AG04450 (cell line): ENCODE results near the gene YIPF4. TPM values are rescaled to one million over a fixed set of nuclear protein-coding genes. Genes with fewer than 3 reads are reported as not detected.
"Not testable (repeated sequence)": the region's sequence is repeated elsewhere in the genome, so short reads cannot be mapped to it uniquely, and the experiment has no call there.

Experiments
- CTCF ChIA-PET: fragments of 300-600, 350-600 bp; formaldehyde crosslinking; extraction: SDS; loops from one replicate; lab custom pipeline; 2022; ENCODE audit warnings: antibody characterized with exemption, inconsistent platforms; lab: Charles Lee
- POLR2A ChIA-PET: fragments of 350-600 bp; formaldehyde crosslinking; extraction: SDS; loops from one replicate; lab custom pipeline; 2021; ENCODE audit warnings: antibody characterized with exemption, inconsistent platforms; lab: Yijun Ruan, JAX
- DNase-seq: peaks from one replicate; pipeline ENCODE4 v3.0.0-alpha.2; 2011; ENCODE audit warnings: low read depth, low spot score
- H3K27ac ChIP-seq: one replicate; pipeline ENCODE4 v1.5.1; 2012; ENCODE audit warnings: low read depth, low read length, control low read depth
- H3K27me3 ChIP-seq: one replicate; pipeline ENCODE4 v1.6.0; 2012; ENCODE audit warnings: low read length; ENCODE audit not compliant: control insufficient read depth, insufficient read depth
- H3K4me3 ChIP-seq: 2 replicates; pipeline ENCODE4 v1.5.1; 2011; ENCODE audit warnings: mild to moderate bottlenecking, low read depth, low read length, control low read depth
- H3K9me3 ChIP-seq: 2 replicates; pipeline ENCODE4 v1.5.1; 2012; ENCODE audit warnings: low read length; ENCODE audit not compliant: control insufficient read depth, insufficient read depth
- CTCF ChIP-seq: IDR thresholded peaks from 2 replicates; pipeline ENCODE4 v1.5.1; 2011; ENCODE audit warnings: low read depth, low read length, control low read depth, inconsistent platforms
- polyA plus RNA-seq: library from polyadenylated mRNA; depleted of rRNA; stranded (reverse); fragments of >200 nt; gene quantifications from 2 replicates; pipeline ENCODE4 v1.2.3, GENCODE V29; 2011

The YIPF4 gene
- polyA plus RNA-seq, 1 experiment: 26.0 TPM

- Histone ChIP-seq H3K27ac (no peak within 1 kb of the TSS), H3K4me3 (no peak within 1 kb of the TSS), H3K9me3 (no peaks in the 10 kb centered on the region; the same call in 1 of the 2 replicates), H3K27me3 (no peaks in the 10 kb centered on the region)
- ChIA-PET POLR2A (no interaction called here), CTCF (no interaction called here)
- no peak for TF ChIP-seq CTCF
- DNase-seq: no peak
Measured at GRCh38 chr2:32264422-32265105, 13.1 kb upstream of the YIPF4 start, which contains the start of gene NLRC4. Gene NLRC4 (minus strand): TSS chr2:32264886. CDS start chr2:32256775, 8,111 bp downstream.

DNA sequence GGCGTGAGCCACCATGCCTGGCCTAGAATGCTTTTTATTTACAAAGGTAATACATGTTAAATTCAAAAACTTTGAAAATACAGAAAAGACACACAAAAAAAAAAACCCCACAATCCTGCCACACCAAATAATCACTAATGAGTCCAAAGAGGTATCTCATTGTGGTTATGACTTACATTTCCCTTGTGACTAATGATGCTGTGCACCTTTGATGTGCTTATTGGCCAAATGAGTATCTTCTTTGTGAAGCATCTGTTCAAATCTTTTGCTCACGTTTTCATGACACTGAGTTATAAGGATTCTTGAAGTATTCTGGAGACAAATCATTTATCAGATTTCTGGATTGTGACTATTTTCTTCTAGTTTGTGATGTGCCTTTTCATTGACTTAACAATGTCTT is 6.6 kb upstream of the YIPF4 start:
- Histone ChIP-seq H3K27me3 (no peaks in the 10 kb centered on the region), H3K27ac (no peak overlapping the region), H3K4me3 (no peak overlapping the region), H3K9me3 (no peaks in the 10 kb centered on the region)
- no peak for TF ChIP-seq CTCF
- ChIA-PET POLR2A (no interaction called here), CTCF (no interaction called here)
- no peak for DNase-seq

GRCh38 chr2:32272279-32272678 is 5.4 kb upstream of the YIPF4 start:
- POLR2A ChIA-PET: interaction anchor here (0.6 kb wide), 1 partner anchor 136 kb away, joined by 3 read pairs; no protein-coding TSS in a partner anchor
- CTCF ChIA-PET: no interaction called here
- no peaks in the 10 kb centered on the region for H3K27me3 ChIP-seq
- no peak for TF ChIP-seq CTCF
- H3K9me3 ChIP-seq: no peaks in the 10 kb centered on the region
- H3K27ac ChIP-seq: no peak overlapping the region
- H3K4me3 ChIP-seq: no peak overlapping the region
- no peak for DNase-seq

- ChIA-PET CTCF (interaction anchor here (0.6 kb wide), 1 partner anchor 113 kb away, joined by 7 read pairs; no protein-coding TSS in a partner anchor), POLR2A (no interaction called here)
- DNase-seq: no peak
- no peak for TF ChIP-seq CTCF
- no peak overlapping the region for H3K27ac ChIP-seq
- H3K9me3 ChIP-seq: peaks cover 3% of the 10 kb centered on the region; the same call in 1 of the 2 replicates
- H3K27me3 ChIP-seq: no peaks in the 10 kb centered on the region
- H3K4me3 ChIP-seq: no peak overlapping the region
Measured at GRCh38 chr2:32274289-32274688, 3.4 kb upstream of the YIPF4 start.

DNA sequence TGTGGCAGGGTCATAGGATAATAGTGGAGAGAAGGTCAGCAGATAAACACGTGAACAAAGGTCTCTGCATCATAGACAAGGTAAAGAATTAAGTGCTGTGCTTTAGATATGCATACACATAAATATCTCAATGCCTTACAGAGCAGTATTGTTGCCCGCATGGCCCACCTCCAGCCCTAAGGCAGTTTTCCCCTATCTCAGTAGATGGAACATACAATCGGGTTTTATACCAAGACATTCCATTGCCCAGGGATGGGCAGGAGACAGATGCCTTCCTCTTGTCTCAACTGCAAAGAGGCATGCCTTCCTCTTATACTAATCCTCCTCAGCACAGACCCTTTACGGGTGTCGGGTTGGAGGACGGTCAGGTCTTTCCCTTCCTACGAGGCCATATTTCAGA is 1.9 kb upstream of the YIPF4 start:
- H3K9me3 ChIP-seq, H3K27me3 ChIP-seq, DNase-seq, POLR2A ChIA-PET, CTCF ChIA-PET, H3K4me3 ChIP-seq, H3K27ac ChIP-seq: not testable (repeated sequence)
